ENCODE results near the gene GIT2. TPM values are rescaled to one million over a fixed set of nuclear protein-coding genes. Genes with fewer than 3 reads are reported as not detected.

The GIT2 gene
- total RNA-seq, 1 donor from 2014 or later: 30.4 TPM

- DNase-seq: no peak
Observed at GRCh38 chr12:109888179-109889020, 107.8 kb downstream of the GIT2 start.

- no peak for DNase-seq
Observed at GRCh38 chr12:109885616-109886015, 110.6 kb downstream of the GIT2 start.

GRCh38 chr12:109883461-109883860, 112.7 kb downstream of the GIT2 start:
- no peak for DNase-seq

- DNase-seq: no peak
Observed at GRCh38 chr12:109881752-109882151, 114.4 kb downstream of the GIT2 start.

- DNase-seq: no peak
Observed at GRCh38 chr12:109880938-109881337, 115.2 kb downstream of the GIT2 start.

- peak; percentile 65 for DNase-seq
Observed at GRCh38 chr12:109880043-109880931, 115.9 kb downstream of the GIT2 start, which contains the start of gene GLTP. GLTP (minus strand) TSS chr12:109880541; CDS start chr12:109880374, 167 bp downstream.

Other genes starting within 250 kb of the GIT2 start
- 4.2 TPM for gene TRPV4, start 163.0 kb downstream of the GIT2 start, total RNA-seq
- 82.9 TPM for gene GLTP, start 115.8 kb downstream of the GIT2 start, total RNA-seq
- 11.2 TPM for gene TCHP, start 96.1 kb downstream of the GIT2 start, total RNA-seq
- 43.0 TPM for gene ANKRD13A, start 3.1 kb upstream of the GIT2 start, total RNA-seq
- 13.1 TPM for gene C12orf76, start 52.2 kb upstream of the GIT2 start, total RNA-seq
- 21.9 TPM for gene IFT81, start 128.0 kb upstream of the GIT2 start, total RNA-seq